H1 (cell line): ENCODE results near the gene IVNS1ABP. TPM values are rescaled to one million over a fixed set of nuclear protein-coding genes. Genes with fewer than 3 reads are reported as not detected.

Experiments used
- USF2 ChIP-seq: IDR thresholded peaks from 2 replicates; pipeline ENCODE4 v1.6.1; 2011; ENCODE audit warnings: low read length, improper control_type of control experiment
- polyA plus RNA-seq, 7 experiments: library from polyadenylated mRNA; depleted of rRNA in 3 of 7; stranded (reverse) in 5 of 7; unstranded in 2 of 7; fragments of >200 nt in 5 of 7; fragments of 200-250 nt in 2 of 7; gene quantifications; 1 replicate in 5 of 7; 2 replicates in 1 of 7; 4 replicates in 1 of 7; pipeline versions ENCODE4 v1.2.1 to v1.2.3, GENCODE V29; 2011 to 2013; ENCODE audit warnings: missing spikeins in 2 of 7, mixed read lengths in 2 of 7
- total RNA-seq: library from RNA; stranded (reverse); fragmentation: NEBNext Ultra II Directional; extraction: Animal tissue kit (Norgen Biotek cat#: 25700); gene quantifications from 2 replicates; pipeline ENCODE4 v1.2.1, GENCODE V29; 2021

IVNS1ABP gene
- total and polyA plus RNA-seq, 2 of the 8 experiments (the other 6 are each of a cell fraction or from before 2014, with no cell fraction given) = 65.9 to 189 TPM

GRCh38 chr1:185291652-185292051 lies 25.4 kb downstream of the IVNS1ABP start (continued):
- TF ChIP-seq USF2 = no peak
- TF ChIP-seq, all 59 proteins: peak for 0
